ENCODE measurements around the gene XKR7. TPM values are rescaled to one million over a fixed set of nuclear protein-coding genes. Genes with fewer than 3 reads are reported as not detected.

Gene XKR7
- polyA plus RNA-seq, 2 donors: under 0.01 TPM; not detected in 1

DNA sequence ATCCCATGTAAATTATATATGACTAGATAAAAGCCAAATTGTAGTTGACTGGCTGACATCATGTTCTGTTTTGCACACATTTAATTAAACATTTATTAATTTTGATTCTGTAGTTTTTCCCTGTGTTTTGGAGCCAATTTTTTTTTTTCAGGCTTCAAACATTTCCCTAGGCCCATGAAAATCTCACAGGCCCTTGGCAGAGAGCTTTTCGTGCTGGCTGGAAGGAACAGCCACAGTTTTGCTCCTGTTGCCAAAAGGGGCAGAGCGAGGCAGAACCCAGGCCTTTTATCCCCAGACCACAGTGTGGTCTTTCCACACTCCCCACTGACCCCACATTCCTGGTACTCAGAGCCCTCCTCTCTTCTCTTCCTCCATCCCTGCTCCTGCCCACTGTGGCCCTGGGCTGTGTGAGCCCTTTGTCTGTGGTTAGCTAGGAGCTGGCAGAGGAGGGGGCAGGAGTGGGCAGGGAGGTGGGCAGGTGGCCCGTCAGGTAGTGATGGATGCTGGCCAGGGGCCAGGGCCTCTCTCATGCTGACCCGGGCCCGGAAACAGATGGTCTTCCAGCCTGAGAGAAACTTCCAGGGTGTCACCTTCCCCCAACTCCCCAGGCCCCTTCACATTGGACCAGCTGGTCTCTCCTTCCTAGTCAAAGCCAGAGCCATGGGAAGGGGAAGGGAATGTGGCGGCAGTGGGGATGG is 22.8 kb downstream of the XKR7 start:
- H3K27me3 ChIP-seq (ENCODE audit: control insufficient read depth in 1 of 2, insufficient read depth in 2 of 2, low read length in 2 of 2): no peaks in the 10 kb centered on the region
- no peak overlapping the region for H3K27ac ChIP-seq (ENCODE audit: low read depth in 2 of 2, low read length in 1 of 2)
- H3K9me3 ChIP-seq (ENCODE audit: control insufficient read depth in 2 of 2, insufficient read depth in 1 of 2, low read depth in 1 of 2, low read length in 1 of 2): no peaks in the 10 kb centered on the region
- H3K4me1 ChIP-seq (ENCODE audit: control insufficient read depth in 2 of 2, insufficient read depth in 2 of 2, low read length in 1 of 2): no peaks in the 10 kb centered on the region
- no peak overlapping the region for H3K4me3 ChIP-seq (ENCODE audit: low read depth in 1 of 2, low read length in 2 of 2)
- 49 to 64% methylated on average over 5 to 6 of the region's 6 CpGs for WGBS, 2 donors
- no peaks in the 10 kb centered on the region for H3K36me3 ChIP-seq (ENCODE audit: control insufficient read depth in 2 of 2, insufficient read depth in 2 of 2, low read length in 1 of 2)

DNA sequence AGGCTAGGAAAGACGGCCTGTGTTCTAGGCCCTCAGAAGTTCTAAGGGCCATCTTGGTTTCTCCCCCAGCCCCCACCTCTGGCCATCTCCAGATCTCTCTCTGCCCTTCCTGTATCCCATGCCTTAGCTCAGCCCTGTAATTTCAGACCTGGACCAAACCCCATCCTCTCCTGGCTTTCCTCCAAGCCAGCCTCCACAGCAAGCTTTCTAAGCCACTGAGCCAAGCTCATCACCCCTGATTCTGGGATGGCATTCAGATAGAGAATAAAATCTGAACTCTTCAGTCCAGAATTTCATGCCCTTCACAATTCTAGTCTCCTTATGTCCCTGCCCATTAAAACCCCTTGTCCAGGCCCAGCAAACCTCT is 23.4 kb downstream of the XKR7 start:
- Histone ChIP-seq H3K4me3 (ENCODE audit: low read depth in 1 of 2, low read length in 2 of 2) (no peak overlapping the region), H3K36me3 (ENCODE audit: control insufficient read depth in 2 of 2, insufficient read depth in 2 of 2, low read length in 1 of 2) (no peaks in the 10 kb centered on the region), H3K27me3 (ENCODE audit: control insufficient read depth in 1 of 2, insufficient read depth in 2 of 2, low read length in 2 of 2) (no peaks in the 10 kb centered on the region), H3K27ac (ENCODE audit: low read depth in 2 of 2, low read length in 1 of 2) (no peak overlapping the region), H3K9me3 (ENCODE audit: control insufficient read depth in 2 of 2, insufficient read depth in 1 of 2, low read depth in 1 of 2, low read length in 1 of 2) (no peaks in the 10 kb centered on the region), H3K4me1 (ENCODE audit: control insufficient read depth in 2 of 2, insufficient read depth in 2 of 2, low read length in 1 of 2) (no peaks in the 10 kb centered on the region)
- WGBS, 2 donors: 57% methylated on average over 1 of the region's 1 CpG; no CpG with 5 or more reads in 1 of the 2 donors

DNA sequence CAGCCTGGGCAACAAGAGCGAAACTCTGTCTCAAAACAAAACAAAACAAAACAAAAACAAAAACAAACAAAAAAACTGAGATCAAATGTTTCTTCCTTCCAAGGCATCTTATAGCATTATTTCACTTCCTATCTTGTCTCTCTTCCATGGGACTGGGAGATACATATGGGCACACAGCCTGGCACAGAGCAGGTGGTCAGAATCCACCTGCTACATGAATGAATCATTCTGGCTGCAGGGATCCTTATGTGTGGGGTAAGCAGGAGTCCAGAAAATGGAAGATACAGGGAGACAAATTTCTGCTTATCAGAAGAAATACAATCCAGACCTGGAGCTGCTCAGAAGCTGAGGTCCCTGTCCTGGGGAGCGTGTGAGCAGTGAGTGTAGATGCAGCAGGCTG is 24.1 kb downstream of the XKR7 start:
- Histone ChIP-seq H3K9me3 (ENCODE audit: control insufficient read depth in 2 of 2, insufficient read depth in 1 of 2, low read depth in 1 of 2, low read length in 1 of 2) (no peaks in the 10 kb centered on the region), H3K36me3 (ENCODE audit: control insufficient read depth in 2 of 2, insufficient read depth in 2 of 2, low read length in 1 of 2) (no peaks in the 10 kb centered on the region), H3K4me1 (ENCODE audit: control insufficient read depth in 2 of 2, insufficient read depth in 2 of 2, low read length in 1 of 2) (no peaks in the 10 kb centered on the region), H3K27me3 (ENCODE audit: control insufficient read depth in 1 of 2, insufficient read depth in 2 of 2, low read length in 2 of 2) (no peaks in the 10 kb centered on the region), H3K4me3 (ENCODE audit: low read depth in 1 of 2, low read length in 2 of 2) (no peak overlapping the region), H3K27ac (ENCODE audit: low read depth in 2 of 2, low read length in 1 of 2) (no peak overlapping the region)
- WGBS, 2 donors: 79 to 84% methylated on average over 2 of the region's 2 CpGs

DNA sequence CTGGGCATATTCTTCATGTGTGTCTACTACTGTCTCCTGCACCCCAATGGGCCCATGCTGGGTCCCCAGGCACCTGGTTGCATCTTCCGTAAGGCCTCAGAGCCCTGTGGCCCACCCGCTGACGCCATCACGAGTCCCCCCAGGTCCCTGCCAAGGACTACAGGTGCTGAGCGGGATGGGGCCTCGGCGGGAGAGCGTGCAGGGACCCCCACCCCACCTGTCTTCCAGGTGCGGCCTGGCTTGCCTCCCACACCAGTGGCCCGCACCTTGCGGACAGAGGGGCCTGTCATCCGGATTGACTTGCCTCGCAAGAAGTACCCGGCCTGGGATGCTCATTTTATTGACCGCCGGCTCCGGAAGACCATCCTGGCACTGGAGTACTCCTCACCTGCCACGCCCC is 29.0 kb downstream of the XKR7 start:
- no peaks in the 10 kb centered on the region for H3K36me3 ChIP-seq (ENCODE audit: control insufficient read depth in 2 of 2, insufficient read depth in 2 of 2, low read length in 1 of 2)
- H3K4me1 ChIP-seq (ENCODE audit: control insufficient read depth in 2 of 2, insufficient read depth in 2 of 2, low read length in 1 of 2): no peaks in the 10 kb centered on the region
- no peak overlapping the region for H3K4me3 ChIP-seq (ENCODE audit: low read depth in 1 of 2, low read length in 2 of 2)
- 93 to 95% methylated on average over 18 of the region's 18 CpGs for WGBS, 2 donors
- H3K9me3 ChIP-seq (ENCODE audit: control insufficient read depth in 2 of 2, insufficient read depth in 1 of 2, low read depth in 1 of 2, low read length in 1 of 2): no peaks in the 10 kb centered on the region
- no peak overlapping the region for H3K27ac ChIP-seq (ENCODE audit: low read depth in 2 of 2, low read length in 1 of 2)
- no peaks in the 10 kb centered on the region for H3K27me3 ChIP-seq (ENCODE audit: control insufficient read depth in 1 of 2, insufficient read depth in 2 of 2, low read length in 2 of 2)

DNA sequence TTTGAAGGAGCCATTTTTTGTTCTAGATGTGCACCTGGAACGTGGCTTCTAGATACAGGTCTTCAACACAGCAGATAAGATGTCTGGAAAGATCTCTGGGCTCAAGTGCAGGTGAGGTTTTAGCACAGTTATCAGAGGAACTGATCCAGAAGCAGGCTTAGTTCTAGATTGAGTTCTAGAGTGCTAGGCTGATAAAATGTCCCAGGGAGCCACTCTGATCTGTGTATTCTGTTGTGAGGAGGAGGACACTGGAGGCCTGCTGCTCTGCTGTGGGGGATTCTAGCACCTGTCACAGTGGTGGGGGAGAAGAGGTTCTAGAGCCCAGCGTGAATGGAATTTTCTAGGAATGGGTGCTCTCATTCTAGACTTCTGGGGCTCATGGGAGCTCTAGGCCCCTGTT is 30.3 kb downstream of the XKR7 start:
- no peak overlapping the region for H3K4me3 ChIP-seq (ENCODE audit: low read depth in 1 of 2, low read length in 2 of 2)
- no peaks in the 10 kb centered on the region for H3K27me3 ChIP-seq (ENCODE audit: control insufficient read depth in 1 of 2, insufficient read depth in 2 of 2, low read length in 2 of 2)
- H3K27ac ChIP-seq (ENCODE audit: low read depth in 2 of 2, low read length in 1 of 2): no peak overlapping the region
- no peaks in the 10 kb centered on the region for H3K4me1 ChIP-seq (ENCODE audit: control insufficient read depth in 2 of 2, insufficient read depth in 2 of 2, low read length in 1 of 2)
- H3K36me3 ChIP-seq (ENCODE audit: control insufficient read depth in 2 of 2, insufficient read depth in 2 of 2, low read length in 1 of 2): no peaks in the 10 kb centered on the region
- no peaks in the 10 kb centered on the region for H3K9me3 ChIP-seq (ENCODE audit: control insufficient read depth in 2 of 2, insufficient read depth in 1 of 2, low read depth in 1 of 2, low read length in 1 of 2)
- WGBS, 2 donors: 56 to 66% methylated on average over 2 of the region's 2 CpGs

DNA sequence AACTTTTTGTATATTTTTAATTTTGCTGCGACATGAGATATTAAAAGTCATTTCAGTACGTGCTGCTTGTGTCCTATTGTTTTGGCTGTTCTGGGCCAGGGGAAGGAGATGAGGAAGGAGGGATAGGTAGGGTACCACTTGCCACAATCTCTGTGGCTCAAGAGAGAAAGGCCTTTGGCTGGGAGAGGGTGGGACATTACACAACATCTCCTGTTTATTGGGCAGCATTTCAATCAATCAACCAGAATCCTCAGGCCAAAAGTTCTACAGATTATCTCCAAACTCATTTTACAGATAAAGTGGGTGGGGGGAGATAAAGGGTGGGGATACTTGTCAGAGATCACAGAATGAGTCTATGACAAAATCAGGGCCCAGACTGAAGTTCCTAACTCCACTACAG is 35.4 kb downstream of the XKR7 start:
- H3K4me3 ChIP-seq (ENCODE audit: low read depth in 1 of 2, low read length in 2 of 2): no peak overlapping the region
- H3K4me1 ChIP-seq (ENCODE audit: control insufficient read depth in 2 of 2, insufficient read depth in 2 of 2, low read length in 1 of 2): no peaks in the 10 kb centered on the region
- no peaks in the 10 kb centered on the region for H3K9me3 ChIP-seq (ENCODE audit: control insufficient read depth in 2 of 2, insufficient read depth in 1 of 2, low read depth in 1 of 2, low read length in 1 of 2)
- H3K27me3 ChIP-seq (ENCODE audit: control insufficient read depth in 1 of 2, insufficient read depth in 2 of 2, low read length in 2 of 2): no peaks in the 10 kb centered on the region
- WGBS, 2 donors: 63 to 77% methylated on average over 2 of the region's 2 CpGs
- no peaks in the 10 kb centered on the region for H3K36me3 ChIP-seq (ENCODE audit: control insufficient read depth in 2 of 2, insufficient read depth in 2 of 2, low read length in 1 of 2)
- no peak overlapping the region for H3K27ac ChIP-seq (ENCODE audit: low read depth in 2 of 2, low read length in 1 of 2)

DNA sequence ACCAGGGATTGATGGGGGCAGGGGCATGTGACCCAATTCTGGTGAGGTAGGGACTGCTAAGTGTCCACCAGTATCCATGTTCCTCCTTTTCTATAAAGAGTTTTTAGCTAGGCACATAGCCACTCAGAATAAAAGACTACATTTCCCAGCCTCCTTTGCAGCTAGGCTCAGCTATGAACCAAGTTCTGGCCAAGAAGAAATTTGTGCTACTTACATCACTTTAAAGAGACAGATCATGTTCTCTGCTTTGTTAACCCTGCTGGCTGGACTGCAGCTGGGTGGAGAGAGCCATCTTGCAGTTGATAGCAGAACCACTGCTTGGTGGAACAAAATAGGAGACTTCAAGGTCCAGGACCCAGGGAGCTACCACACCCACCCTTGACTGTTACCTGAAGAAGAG is 37.0 kb downstream of the XKR7 start:
- Histone ChIP-seq H3K4me3 (ENCODE audit: low read depth in 1 of 2, low read length in 2 of 2) (no peak overlapping the region), H3K9me3 (ENCODE audit: control insufficient read depth in 2 of 2, insufficient read depth in 1 of 2, low read depth in 1 of 2, low read length in 1 of 2) (no peaks in the 10 kb centered on the region), H3K36me3 (ENCODE audit: control insufficient read depth in 2 of 2, insufficient read depth in 2 of 2, low read length in 1 of 2) (no peaks in the 10 kb centered on the region), H3K4me1 (ENCODE audit: control insufficient read depth in 2 of 2, insufficient read depth in 2 of 2, low read length in 1 of 2) (no peaks in the 10 kb centered on the region), H3K27ac (ENCODE audit: low read depth in 2 of 2, low read length in 1 of 2) (no peak overlapping the region), H3K27me3 (ENCODE audit: control insufficient read depth in 1 of 2, insufficient read depth in 2 of 2, low read length in 2 of 2) (no peaks in the 10 kb centered on the region)

DNA sequence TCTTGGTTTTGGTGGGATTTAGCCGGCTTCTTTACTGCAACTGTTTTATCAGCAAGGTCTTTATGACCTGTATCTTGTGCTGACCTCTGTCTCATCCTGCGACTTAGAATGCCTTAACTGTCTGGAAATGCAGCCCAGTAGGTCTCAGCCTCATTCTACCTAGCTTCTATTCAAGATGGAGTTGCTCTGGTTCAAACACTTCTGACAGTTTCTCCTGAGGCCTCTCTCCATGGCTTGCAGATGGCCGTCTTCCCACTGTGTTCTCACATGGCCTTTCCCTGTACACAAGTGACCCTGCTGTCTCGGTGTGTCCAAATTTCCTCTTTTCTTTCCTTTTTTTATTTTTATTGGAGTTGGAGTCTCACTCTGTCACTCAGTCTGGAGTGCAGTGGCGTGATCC is 38.1 kb downstream of the XKR7 start:
- Histone ChIP-seq H3K4me1 (ENCODE audit: control insufficient read depth in 2 of 2, insufficient read depth in 2 of 2, low read length in 1 of 2) (no peaks in the 10 kb centered on the region), H3K27ac (ENCODE audit: low read depth in 2 of 2, low read length in 1 of 2) (no peak overlapping the region), H3K9me3 (ENCODE audit: control insufficient read depth in 2 of 2, insufficient read depth in 1 of 2, low read depth in 1 of 2, low read length in 1 of 2) (no peaks in the 10 kb centered on the region), H3K36me3 (ENCODE audit: control insufficient read depth in 2 of 2, insufficient read depth in 2 of 2, low read length in 1 of 2) (no peaks in the 10 kb centered on the region), H3K27me3 (ENCODE audit: control insufficient read depth in 1 of 2, insufficient read depth in 2 of 2, low read length in 2 of 2) (no peaks in the 10 kb centered on the region), H3K4me3 (ENCODE audit: low read depth in 1 of 2, low read length in 2 of 2) (no peak overlapping the region)
- 85 to 96% methylated on average over 5 of the region's 5 CpGs for WGBS, 2 donors

DNA sequence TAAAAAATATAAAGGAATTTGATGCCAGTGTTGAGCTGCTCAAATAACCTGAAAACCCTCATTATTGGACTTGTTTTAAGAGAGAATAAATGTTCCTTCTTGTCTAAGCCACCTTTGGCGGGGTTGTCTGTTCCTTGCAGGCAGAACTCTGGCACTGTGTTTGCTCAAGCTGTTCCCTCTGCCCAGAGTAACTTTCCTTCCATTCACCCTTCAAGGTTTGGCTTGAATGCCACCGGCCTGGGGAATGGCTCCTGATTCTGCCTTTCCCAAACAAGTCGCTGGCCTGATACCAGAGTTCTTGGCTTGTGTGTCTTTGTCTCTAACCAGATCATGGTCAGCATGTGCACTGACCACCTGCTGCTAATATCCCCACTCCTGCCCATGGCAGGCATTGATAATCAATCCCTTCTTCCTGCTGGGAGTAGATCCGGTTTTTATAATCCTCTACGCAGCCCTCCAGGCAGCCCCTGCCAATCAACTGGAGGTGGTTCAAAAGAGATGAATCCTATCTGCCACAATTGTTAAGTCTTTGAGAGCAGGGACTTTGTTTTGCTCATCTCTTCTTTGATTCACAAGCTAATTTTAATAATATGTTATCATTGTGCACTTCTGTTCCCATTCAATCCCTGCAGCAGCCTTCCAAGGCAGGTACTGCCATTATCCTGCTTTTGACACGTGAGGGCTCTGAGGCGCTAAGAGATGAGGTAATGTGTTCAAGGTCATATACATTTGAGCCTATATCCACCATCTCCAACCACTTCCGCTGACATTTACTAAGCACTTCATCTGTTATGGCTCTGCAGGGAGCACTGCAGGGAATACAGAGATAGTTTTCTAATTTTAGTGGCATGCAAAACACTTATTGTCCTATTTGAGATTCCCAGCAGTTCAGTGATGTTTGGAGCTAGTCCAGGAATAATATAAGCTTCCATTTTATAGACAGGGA is 39.2 kb downstream of the XKR7 start:
- Histone ChIP-seq H3K4me1 (ENCODE audit: control insufficient read depth in 2 of 2, insufficient read depth in 2 of 2, low read length in 1 of 2) (no peaks in the 10 kb centered on the region), H3K36me3 (ENCODE audit: control insufficient read depth in 2 of 2, insufficient read depth in 2 of 2, low read length in 1 of 2) (no peaks in the 10 kb centered on the region), H3K4me3 (ENCODE audit: low read depth in 1 of 2, low read length in 2 of 2) (no peak overlapping the region), H3K9me3 (ENCODE audit: control insufficient read depth in 2 of 2, insufficient read depth in 1 of 2, low read depth in 1 of 2, low read length in 1 of 2) (no peaks in the 10 kb centered on the region), H3K27ac (ENCODE audit: low read depth in 2 of 2, low read length in 1 of 2) (no peak overlapping the region), H3K27me3 (ENCODE audit: control insufficient read depth in 1 of 2, insufficient read depth in 2 of 2, low read length in 2 of 2) (no peaks in the 10 kb centered on the region)
- 51 to 52% methylated on average over 8 of the region's 8 CpGs for WGBS, 2 donors
